RPMI8226 (cell line): ENCODE data around the gene EFHD1.

ENCODE experiments used
- DNase-seq: peaks from one replicate; pipeline ENCODE4 v3.0.0-alpha.2; 2015

The EFHD1 gene, protein sequence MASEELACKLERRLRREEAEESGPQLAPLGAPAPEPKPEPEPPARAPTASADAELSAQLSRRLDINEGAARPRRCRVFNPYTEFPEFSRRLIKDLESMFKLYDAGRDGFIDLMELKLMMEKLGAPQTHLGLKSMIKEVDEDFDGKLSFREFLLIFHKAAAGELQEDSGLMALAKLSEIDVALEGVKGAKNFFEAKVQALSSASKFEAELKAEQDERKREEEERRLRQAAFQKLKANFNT

DNA sequence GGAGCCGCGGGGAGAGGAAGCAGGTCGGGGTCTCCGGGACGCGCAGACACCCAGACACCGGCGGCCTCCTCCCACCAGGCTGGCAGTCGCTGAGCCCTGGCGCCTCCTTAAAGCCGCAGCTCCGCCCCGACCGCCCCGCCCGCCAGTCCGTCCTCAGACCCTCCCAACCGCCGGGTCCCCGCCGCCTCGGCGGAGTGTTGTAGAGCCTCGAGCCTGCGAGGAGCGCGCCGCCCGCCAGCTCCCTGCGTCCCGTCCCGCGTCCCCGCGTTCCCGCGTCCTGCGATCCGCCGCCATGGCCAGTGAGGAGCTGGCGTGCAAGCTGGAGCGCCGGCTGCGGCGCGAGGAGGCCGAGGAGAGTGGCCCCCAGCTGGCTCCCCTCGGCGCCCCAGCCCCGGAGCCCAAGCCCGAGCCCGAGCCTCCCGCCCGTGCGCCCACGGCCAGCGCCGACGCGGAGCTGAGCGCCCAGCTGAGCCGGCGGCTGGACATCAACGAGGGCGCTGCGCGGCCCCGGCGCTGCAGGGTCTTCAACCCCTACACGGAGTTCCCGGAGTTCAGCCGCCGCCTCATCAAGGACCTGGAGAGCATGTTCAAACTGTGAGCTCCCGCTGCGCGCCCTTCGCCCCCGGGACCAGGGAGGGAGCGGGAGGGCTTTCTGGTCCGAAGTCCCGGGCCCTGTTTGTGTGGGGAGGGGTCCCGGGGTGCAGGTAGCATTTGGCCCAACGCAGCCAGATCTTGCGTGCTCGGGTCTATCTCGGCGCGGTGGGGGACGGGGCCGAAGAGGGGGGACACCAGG lies at the start of gene EFHD1:
Gene EFHD1 (plus strand): TSS at position 192 of the 793 bp plus-strand sequence. CDS start 101 bp downstream, at position 293.
- peak; percentile 23 for DNase-seq

DNA sequence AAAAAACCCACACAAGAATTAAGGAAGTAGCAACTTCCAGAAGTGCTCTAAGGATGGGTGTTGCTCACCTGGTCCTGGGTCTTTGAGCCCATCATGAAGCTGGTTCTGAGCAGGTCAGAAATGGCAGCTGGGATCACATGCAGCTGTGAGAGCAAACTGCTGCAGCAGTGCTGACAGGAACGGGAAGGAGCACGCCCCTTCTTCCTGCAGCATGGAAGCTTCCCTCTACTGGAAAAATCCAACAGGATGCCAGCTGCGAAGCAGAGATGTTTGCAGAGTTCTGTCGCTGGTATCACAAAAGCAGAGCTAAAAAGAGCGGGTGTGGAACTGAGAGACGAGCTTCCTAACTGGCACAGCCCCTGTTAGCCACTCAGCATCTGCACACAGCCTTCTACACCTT lies 49.2 kb upstream of the EFHD1 start:
- DNase-seq = no peak

DNA sequence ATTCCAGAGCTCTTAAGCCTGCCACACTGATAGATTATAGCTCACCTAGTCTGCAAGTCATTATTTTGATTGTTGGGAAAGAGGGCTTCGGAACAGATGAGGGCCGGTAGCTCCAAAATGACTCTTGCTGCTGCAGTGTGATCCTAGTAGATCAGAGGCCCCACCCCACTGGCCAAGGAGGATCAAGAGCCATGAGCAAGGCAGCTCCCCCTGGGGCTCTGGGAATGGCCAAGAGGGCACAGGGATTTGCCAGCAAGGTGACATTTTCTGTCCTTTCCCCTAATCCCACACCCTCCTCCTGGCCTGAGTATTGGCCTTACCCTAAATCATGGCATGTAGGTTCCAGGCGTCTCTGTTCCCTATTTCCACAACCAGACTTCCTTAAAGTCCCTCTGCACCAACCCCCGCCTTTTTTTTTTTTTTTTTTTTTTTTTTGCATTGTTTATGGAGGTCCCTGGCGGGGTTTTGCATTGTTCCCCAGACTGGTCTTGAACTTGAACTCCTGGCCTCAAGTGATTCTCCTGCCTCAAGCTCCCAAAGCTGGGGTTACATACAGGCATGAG lies 46.4 kb upstream of the EFHD1 start:
- no peak for DNase-seq

DNA sequence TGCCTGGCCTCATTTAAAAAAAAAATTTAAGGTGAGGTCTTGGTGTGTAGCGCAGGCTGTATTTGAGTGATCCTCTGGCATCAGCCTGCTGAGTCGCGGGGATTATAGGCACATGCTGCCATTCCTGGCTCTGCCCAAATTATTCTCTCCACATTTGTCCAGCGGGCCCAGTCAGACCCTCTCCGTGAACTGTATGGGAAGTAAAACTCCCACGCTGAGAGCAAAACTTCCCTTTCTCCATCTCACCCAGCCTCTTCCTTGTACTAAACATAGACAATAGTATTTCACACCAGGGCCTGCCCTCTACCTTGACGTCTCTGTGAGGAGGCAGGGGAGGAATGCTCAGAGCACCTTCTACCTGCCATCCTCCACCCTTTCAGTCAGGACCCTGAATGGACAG lies 45.9 kb upstream of the EFHD1 start:
- DNase-seq = no peak

DNA sequence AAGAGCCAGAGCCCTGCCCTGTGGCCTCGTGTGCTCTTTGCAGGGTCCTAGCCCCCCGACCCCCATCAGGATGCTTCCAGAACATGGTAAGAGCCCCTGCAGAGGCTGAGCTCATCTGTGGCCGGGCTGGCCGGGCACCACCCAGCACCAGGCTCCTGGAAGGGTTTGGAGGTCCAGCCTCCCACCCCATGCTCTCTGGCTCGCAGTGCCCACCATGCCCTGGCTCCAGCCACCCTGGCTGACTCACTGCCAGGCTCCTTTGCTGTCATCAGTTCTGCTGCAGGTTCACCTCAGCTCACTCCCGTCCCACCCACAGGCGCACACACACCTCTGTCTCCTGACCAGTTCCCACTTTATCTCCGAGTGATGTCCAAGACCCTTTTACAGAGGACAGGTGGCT lies 45.4 kb upstream of the EFHD1 start:
- no peak for DNase-seq

DNA sequence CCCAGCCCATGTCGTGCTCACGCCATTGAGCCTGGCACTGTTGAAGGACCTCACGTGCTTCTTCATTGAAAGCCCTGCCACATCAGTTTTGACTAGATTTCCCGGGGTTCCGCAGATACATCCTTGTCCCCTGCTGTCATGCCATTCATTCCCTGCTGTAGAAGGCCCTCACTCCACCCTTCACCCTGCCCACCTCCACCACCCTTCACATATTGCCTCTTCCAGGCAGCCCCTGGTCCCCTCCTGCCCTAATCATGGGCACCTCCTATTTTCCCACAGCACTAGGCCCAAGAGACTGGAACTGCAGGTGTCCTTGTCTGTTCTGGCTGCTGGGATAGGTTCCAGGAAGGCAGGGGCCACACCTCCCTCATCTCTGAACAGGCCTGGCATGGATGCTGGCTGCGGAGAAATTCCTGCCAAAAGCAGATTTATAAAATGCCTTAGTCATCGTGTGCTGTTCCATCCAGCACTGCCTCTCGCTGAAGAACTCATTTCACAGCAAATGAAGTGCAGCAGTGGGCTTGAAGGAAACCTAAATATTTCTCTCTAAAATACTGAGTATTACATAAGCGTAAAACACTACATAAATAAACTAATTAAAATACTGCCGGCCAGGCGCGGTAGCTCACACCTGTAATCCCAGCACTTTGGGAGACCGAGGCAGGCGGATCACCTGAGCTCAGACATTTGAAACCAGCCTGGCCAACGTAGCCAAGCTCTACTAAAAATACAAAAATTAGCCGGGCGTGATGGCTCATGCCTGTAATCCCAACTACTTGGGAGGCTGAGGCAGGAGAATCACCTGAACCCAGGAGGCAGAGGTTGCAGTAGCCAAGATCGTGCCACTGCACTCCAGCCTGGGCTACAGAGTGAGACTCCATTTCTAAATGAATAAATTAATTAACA lies 44.5 kb upstream of the EFHD1 start:
- DNase-seq = no peak

DNA sequence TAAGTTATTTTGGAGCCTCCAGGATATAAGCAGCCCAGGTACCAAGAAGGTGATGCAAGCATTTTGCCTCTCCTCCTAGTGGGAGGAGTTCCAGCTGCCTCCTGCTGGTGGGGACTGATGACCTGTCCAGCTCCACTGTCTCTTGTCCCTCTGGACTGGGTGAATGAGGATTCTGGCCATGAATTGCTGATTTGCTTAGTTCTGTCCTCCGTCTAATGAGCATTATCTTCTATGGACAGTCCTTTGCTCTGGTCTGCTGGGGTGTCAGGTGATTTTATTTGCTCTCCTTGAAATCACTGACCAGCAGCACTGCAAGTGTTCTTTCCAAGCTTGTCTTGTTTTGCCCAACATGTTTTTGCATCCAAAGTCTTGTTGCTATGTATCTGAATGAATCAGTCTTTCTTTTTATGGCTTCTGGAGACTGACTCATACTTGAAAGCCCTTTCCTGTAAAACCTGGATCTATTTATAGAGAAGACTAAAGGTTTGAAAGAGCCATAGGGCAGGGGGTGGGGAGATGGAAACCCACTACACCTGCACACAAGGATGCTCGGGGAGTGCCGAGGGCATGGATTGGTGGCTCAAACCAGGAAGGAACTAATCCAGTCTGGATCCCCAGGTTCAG lies 40.5 kb upstream of the EFHD1 start:
- no peak for DNase-seq

DNA sequence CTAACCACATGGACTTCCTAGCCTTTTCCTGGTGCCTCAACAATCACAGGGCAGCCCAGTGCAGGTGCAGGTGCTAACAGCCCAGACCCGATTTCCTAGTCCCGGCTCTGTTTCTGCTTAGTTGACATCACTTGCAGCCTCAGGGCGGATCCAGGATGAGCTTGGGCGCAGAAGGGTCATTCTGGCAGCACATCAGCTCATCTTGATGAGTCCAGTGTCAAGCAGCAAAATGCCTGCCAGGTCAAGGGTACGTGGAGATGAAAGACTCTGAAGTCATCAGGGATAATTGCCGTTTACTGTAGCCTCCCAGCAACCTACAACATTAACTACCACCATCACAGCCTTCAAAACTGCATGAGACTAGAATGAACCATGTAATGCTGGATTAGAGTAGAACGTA lies 39.4 kb upstream of the EFHD1 start:
- DNase-seq = no peak

DNA sequence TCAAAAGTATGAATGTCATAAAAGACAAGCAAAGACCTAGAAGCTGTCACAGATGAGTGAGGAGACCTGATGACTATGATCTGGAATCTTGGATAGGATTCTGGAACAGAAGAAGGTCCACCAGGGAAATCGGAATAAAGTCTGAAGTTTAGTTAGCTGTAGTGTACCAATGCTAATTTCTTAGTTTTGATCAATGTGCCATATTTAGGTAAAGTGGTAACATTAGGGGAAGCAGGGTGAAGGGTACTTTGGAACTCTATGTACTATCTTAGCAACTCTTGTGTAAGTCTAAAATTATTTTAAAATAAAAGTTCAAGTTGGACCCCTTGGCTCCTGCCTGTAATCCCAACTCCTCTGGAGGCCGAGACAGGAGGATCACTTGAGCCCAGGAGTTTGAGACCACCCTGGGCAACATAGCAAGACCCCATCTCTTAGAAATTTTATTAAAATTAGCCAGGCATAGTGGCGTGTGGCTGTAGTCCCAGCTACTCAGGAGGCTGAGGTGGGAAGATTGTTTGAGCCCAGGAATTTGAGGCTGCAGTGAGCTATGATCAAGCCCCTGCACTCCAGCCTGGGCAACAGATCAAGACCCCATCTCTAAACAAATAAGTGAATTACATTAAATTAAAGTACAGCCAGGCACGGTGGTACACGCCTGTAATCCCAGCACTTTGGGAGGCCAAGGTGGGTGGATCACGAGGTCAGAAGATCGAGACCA lies 35.9 kb upstream of the EFHD1 start:
- DNase-seq = no peak

DNA sequence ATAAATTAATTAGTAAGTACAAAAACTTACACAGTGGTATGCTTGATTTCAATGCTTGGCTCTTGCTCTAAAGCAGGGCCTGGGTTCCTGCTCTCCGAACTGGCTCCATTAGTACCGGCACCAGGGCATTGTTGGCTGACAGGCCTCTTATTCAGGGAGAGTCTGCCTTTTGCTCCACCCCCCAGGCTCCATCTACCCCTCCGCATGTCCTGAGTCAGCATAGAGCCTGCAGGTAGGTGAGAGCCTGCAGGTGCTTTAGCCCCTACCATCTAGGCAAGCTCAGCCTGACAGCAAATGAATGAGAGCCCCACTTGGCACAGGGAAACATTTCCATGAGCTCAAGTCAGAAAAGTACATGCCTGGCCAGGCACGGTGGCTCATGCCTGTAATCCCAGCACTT lies 35.1 kb upstream of the EFHD1 start:
- peak; percentile 23 for DNase-seq

DNA sequence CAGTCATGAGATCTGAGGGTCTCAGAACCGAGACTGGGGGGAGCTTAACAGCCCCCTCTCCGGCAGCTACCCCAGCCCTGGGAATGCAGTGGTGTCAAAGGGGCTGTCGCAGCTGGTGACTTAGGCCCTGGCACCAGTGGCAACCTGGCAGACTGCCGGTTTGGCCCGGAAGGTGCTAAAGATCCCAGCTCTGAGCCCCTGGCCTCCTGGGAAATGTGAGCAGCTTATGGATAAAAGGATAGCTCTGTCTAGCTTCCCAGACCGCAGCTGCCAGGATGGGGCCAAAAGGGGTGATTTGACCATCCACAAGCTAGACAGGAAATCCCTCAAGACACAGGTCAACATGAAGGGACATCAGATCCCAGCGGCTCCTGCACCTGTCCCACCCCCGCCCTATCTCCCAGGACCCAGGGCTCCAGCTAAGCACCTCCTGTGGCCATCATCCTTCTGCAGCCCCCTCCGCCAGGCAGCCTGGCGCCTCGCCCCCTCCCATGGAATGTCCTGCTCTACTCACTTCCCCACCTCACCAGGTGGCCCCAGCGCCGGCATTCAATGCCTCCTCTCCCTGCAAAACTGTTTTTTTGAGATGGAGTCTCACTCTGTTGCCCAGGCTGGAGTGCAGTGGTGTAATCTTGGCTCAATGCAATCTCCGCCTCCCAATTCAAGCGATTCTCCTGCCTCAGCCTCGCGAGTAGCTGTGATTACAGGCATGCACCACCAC lies 33.2 kb upstream of the EFHD1 start:
- no peak for DNase-seq

DNA sequence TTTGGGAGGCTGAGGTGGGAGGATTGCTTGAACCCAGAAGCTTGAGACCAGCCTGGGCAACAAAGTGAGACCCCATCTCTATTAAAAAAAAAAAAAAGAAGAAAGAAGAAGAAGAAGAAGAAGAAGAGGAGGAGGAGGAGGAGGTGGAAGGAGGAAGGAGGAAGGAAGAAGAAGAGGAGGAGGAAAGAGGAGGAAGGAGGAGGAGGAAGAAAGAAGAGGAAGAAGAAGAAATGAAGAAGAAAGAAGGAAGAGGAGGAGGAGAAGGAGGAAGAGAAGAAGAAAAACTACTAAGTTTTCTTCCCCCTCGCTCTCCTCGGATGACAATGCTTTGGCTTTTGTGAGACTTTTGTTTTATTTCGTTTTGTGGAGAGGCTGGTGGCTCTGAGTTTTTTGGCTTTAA lies 30.1 kb upstream of the EFHD1 start:
- no peak for DNase-seq

DNA sequence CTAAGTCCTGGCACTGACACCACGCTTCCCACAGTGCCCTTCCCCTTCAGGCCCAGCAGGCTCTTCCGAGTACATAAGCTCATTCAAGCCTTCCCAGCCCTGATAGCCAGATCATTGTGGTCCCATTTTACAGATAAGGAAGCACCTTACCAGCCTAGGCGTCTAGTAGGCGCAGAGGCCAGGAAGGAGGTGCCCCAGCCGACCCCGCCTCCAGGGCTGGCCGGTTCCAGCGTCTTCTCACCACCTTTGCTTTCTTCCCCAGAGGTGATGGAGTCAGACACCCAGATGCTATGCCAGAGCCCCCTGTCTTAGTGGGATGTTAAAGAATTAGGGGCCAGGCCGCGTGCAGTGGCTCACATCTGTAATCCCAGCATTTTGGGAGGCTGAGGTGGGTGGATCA lies 28.9 kb upstream of the EFHD1 start:
- no peak for DNase-seq

DNA sequence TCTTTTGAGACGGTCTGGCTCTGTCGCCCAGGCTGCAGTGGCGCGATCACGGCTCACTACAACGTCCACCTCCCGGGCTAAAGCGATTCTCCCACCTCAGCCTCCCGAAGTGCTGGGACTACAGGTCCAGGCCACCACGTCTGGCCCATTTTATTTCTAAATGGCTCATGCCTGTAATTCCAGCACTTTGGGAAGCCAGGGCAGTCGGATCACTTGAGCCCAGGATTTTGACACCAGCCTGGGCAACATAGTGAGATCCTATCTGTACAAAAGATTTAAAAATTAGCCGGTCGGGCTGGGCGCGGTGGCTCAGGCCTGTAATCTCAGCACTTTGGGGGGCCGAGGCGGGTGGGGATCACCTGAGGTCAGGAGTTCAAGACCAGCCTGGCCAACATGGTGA lies 26.4 kb upstream of the EFHD1 start:
- DNase-seq = no peak

DNA sequence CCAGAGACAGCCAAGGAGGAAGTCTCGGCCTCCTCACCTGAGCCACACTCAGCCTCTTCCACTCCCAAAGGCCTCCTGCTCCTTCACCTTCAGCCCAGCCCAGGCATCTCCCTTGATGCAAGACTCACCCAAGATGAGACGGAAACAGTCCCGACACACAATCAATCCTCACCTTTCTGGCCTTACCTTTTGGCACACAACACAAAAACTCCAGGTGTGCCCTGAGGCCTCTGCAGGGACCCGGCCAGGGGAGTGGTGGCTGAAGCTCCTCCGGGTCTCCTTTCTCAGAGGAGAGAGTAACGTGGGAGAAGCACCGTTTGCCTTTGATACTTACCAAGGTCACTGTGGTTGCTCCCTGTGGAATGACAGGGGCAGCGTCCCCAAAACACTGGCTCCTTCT lies 23.8 kb upstream of the EFHD1 start:
- DNase-seq = no peak

DNA sequence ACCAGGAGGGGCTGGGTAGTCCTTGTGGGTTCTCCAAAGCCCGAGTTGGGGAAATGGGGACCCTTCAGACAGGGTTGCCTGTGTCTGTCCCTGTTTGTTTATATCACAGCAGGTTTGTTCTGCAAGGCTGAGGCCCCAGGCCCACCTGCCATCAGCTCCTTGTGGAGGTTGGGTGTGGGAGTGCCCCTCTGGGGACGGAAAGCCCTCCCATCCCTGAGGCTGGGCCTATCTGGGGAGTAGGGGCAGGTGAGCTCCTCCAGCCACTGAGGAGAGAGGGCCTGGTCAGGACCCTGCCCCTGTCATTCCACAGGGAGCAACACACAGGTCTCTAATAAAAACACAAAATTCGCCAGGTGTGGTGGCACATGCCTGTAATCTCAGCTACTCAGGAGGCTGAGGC lies 23.3 kb upstream of the EFHD1 start:
- DNase-seq = no peak

DNA sequence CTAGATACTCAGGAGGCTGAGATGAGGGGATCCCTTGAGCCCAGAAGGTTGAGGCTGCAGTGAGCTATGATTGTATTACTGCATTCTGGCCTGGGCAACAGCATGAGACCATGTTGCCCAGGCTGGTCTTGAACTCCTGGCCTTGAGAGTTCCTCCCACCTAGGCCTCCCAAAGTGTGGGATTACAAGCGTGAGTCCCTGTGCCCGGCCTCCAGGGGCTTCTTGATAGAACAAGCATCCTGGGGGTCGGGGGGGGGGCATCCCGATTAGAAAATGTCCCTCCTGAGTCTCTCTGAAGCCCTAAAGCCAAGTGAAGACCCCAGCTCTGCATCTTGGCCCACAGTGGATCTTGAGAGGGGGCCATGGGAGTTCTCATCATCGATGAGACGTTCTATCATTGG lies 22.3 kb upstream of the EFHD1 start:
- DNase-seq = no peak

DNA sequence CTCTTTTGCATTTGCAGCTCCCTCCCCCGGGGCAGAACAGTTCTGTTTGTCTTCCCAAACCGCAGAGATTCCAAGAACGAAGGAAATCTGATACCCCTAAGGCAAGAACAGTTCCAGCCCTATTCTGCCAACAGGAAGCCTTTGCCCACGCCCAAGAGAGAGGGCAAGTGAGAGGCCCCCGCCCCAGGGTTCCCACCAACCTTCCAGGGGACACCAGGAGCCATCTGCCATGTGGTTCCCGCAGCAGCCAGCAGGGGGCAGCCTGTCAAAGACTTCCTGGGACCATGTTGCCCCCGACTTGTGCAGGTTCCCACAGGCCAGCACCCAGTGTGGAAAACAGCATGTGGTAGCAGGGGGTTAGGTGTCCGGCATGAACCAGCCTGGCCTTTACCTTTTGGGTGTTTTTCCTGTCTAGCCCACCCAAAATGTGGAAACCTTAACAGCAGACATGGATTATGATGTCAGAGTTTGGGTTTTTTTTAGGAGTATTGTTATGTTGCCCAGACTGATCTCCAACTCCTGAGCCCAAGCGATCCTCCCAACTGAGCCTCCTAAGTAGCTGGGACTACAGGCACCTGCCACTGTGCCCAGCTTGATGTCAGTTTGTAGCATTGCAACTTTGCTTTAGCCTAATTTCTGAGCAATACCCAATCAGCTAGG lies 21.7 kb upstream of the EFHD1 start:
- peak; percentile 36 for DNase-seq

DNA sequence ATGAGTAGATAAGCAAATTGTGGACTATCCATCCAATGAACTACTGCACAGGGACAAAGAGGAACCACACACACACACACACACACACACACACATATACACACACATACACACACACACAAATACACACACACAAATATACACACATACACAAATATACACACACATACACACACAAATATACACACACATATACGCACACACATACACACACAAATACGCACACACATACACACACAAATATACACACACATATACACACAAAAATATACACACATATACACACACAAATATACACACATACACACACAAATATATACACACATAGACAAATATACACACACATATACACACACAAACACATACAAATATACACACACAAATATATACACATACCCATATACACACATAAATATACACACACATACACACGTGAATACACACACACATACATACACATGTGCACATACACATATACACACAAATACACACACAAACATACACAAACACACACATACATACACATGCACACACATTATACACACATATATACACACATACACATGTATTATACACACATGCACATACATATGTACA lies 19.8 kb upstream of the EFHD1 start:
- DNase-seq = no peak

DNA sequence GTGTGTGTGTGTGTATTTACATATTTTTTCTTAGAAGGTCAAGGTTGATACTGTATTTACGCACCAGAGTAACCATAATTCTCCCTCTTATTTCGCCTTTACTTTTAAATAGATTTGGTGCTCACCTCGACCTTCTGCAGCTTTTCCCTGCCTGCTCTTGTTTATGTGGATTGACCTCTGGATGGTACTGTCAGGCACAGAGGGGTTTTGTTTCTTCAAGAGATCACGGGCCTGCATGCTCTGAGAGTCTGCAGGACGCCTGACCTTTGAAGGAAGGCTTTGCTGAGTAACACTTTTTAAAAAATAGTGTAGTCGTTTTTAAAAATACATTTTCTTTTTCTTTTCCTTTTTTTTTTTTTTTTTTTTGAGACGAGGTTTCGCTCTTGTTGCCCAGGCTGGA lies 18.1 kb upstream of the EFHD1 start:
- no peak for DNase-seq

DNA sequence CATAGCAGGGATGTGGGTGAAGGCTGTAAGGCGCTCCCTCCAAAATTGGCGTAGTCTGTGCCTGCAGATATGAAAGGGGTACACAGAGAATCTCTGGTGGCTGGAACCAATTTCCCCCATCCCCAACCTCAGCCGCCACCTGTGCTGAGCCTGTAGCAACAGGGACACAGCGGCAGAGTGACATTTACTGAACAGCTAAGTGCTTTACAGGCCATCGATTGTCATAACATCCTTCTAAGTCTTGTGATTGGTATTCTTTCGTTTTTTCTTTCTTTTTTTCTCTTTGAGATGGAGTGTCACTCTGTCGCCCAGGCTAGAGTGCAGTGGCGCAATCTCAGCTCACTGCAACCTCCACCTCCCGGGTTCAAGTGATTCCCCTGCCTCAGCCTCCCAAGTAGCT lies 12.2 kb upstream of the EFHD1 start:
- DNase-seq = no peak
